H54 (cell line): Measurements from ENCODE around the gene CABP2.
A peak's percentile ranks its signal among the peaks of the same experiment; 100 is the strongest.
"Not testable (repeated sequence)": the region's sequence is repeated elsewhere in the genome, so short reads cannot be mapped to it uniquely, and the experiment has no call there.

ENCODE experiments used
- DNase-seq: peaks from one replicate; pipeline ENCODE4 v3.0.0; 2011; ENCODE audit warnings: low spot score, mixed read lengths; ENCODE audit not compliant: insufficient read length
- FAIRE-seq: peaks from 3 replicates; lab custom pipeline; 2011; peaks lifted over from hg19 to GRCh38; lab: Jason Lieb, UNC
- POLR2A ChIP-seq: IDR thresholded peaks from 2 replicates; pipeline ENCODE4 v1.6.1; 2011; ENCODE audit warnings: low read depth, mild to moderate bottlenecking, low read length

Gene CABP2

DNA sequence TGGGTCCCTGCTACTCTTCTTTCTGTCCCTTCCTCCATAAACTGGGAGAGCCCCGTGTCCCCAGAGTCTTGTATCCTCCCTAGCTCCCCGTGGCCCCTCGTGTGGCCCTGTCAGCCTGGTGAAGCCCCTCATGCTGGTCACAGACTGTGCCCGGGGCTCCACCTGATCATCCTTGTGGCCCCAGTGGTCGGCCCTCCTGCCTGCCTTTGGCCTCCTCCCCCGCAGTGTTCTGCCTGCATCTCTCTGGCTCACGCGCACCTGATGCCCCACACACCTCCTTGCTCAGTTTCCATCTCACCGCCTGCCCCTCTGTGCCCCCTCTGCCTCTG is 1.2 kb upstream of the CABP2 start:
- DNase-seq = no peak
- no peak for FAIRE-seq
- TF ChIP-seq POLR2A = no peak

DNA sequence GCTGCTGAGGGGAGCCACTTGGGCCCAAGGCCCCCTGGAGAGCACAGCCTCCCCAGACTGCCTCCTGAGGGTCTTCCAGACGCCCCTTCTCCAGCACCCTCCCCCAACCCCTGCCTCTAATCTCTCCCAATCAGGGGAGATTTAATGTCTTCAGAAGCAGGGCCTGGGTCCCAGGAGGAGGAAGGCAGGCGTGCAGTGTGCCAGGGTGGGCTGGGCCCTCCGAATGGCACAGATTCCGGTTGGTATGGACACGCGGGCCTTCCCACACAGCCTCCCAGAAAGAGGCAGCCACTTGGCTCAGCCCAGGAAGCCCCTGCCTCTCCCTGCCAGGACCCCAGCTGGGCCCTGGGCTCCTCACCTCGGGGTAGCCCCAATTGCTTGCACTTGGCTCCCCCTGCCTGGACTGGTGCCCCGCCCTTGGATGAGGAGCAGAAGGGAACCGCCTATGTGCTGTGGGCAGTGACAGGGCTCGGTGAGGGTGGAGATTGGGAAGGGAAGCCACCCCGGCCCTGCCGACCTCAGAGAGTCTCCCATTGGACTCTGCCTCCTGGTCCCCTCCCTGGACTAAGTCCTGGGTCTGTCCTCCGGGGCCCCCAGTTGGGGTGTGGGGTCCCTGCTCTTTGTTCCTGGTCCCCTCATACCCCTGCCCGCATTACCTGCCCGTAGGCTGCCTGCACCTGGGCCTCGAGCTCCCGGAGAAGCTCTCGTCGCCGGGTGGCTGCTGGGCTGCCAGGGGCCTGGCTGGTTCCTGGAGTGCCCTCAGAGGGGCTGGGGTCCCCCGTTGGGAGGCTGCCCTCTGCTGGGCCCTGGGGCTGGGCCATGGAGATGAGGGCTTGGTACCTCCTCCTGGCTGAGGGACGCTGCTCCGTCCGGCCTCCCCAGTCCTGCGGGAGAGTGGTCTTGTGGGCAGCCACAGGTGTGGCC is 572 bp upstream of the CABP2 start:
- FAIRE-seq (no peak), DNase-seq (no peak)
- TF ChIP-seq POLR2A = no peak

DNA sequence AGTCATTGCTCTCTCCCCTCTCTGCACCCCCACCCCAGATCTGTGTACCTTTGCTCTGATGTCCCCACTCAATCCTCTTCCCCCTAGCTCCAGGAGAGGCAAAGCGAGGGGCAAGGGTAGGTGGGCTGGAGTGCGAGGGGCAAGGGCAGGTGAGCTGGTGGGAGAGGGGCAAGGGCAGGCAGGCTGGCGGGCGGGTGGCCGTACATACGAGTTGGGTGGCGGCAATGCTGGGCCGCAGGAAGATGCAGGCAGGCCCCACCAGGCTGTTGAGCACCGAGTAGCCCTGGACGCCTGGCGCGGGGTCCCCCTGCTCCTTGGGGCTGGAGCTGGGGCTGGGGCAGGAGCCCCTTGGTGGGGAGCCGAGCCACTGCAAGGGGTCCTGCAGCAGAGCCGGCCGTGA is 908 bp downstream of the CABP2 start:
- DNase-seq (no peak), FAIRE-seq (no peak)
- TF ChIP-seq POLR2A = no peak

DNA sequence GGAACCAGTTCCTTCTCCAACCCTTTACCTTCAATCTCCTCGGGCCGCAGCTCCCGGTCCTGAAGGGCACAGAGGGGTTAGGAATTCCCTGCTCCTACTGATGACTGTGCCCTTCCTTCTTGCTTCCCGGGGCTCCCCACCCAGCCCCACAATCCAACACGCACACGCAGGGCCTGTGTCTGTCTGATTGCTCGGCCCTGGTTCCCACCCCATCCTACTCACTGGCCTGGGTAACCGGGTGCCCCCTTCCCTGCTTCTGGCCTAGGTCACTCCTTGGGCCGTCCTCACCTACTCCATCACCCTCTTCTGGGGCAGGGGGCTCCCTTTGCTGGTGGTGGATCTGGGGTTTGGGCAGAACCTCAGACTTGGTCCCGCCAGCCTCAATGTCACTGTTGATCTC is 1.3 kb downstream of the CABP2 start:
- FAIRE-seq (no peak), DNase-seq (no peak)
- no peak for TF ChIP-seq POLR2A

DNA sequence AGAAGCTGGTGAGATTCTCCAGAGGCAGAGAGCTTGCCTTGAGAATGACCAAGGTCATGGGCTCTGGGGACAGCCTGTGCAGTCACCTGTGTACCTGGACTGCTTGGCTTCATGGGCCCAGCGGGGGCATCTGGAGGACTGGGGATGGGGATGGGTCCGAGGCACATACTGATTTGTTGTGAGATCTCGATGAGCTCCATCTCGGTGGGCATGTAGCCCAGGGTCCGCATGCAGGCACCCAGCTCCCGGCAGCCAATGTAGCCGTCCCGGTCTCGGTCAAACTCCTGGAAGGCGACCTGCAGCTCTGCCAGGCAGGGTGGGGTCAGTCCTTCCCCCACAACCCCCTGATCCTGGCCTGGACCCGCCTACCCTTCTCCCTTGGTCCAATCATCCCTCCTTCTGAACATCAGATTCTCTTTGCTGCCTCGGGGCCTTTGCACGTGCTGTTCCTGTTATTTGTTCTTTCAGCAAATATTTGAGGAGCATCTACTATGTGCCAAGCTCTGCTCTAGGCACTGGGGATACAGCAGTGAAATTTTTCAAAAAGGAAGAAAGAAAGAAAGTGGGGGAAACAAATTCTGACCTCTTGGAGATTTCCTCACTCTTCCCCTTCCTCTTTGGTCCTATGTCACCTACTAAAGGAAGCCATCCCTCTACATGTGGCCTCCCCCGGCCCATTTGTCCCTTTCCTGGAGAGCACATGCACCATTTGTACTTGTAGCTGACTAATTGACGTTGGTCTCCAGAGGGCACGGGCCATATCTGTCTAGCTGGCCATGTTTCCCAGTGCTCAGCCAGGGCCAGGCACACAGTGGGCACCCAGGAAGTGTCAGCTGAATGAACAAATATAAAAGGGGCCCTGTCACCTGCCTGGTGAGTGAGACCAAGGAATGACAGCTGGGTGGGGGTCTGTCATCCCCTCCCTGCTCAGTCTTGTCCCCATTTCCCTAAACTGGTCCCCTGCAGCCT is 2.1 kb downstream of the CABP2 start:
- DNase-seq = no peak
- no peak for FAIRE-seq
- no peak for TF ChIP-seq POLR2A

DNA sequence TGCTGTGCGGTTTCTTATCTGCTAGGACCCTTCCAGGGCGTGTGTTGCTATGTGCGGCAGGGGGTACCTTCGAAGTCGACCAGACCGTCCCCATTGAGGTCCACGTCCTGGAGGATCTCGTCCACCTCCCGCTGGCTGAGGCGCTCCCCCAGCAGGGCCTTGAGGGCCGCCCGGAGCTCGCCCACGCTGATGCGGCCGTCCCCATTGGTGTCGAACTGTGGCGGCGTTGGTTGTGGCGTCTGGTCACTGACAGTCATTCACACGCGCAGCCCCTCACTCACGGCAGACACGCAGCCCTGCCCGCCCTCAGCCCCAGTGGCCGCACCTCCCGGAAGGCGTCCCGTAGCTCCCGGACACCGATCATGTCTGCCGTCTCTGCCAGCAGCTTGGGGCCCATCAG is 3.5 kb downstream of the CABP2 start:
- TF ChIP-seq POLR2A = no peak
- DNase-seq = no peak
- FAIRE-seq = no peak

DNA sequence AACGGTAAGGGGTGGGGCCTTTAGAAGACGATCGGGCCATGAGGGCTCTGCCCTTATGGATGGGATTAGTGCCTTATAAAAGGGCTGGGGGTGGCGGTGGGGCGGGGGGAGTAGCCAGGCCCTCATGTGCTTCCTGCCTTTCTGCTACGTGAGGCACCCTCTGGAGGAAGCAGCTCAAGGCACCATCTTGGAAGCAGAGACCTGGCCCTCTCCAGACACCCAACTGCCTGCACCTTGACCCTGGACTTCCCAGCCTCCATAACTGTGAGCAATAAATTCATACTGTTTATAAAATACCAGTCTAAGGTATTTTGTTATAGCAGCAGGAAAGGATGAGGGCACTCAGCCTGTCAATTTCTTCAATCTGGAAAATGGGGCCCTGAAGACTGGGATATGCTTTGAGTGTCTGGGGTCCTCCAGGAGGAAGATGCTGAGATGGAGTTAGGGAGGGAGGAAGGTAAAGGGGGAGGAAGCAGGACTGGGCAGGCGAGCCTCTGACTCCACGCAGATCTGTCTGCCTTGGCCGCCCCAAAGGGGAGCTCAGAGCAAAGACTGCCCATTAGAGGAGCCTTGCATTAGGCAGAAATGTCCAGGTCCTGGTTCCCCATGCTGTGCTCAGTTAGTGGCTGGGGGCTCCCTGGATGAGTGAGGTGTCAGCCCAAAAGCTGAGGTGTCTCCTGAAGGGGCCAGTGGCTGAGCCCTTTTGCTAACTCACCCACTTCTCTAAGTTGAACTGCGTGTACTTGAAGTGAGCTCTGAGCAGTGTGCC is 5.3 kb downstream of the CABP2 start:
- no peak for TF ChIP-seq POLR2A
- FAIRE-seq (no peak), DNase-seq (no peak)

DNA sequence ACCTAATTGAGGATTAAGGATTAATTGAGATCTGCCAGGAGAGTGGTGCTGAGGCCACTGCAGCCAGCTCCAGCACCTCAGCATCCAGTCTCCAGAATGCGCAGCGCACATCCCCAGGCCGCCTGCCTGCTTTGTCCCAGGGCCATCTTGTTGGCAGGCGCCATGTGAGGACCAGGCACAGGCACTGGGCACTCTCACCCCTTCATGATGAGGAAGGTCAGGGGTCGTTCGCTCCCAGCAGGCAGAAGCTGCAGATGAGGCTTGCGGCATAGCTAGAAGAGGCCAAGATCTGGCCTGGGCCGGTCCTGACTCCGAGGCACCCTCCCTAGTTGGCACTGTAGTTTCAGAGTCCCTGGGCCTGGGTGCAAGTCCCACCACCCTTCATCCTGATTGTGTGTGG is 6.4 kb downstream of the CABP2 start:
- DNase-seq = no peak
- FAIRE-seq = no peak
- no peak for TF ChIP-seq POLR2A

DNA sequence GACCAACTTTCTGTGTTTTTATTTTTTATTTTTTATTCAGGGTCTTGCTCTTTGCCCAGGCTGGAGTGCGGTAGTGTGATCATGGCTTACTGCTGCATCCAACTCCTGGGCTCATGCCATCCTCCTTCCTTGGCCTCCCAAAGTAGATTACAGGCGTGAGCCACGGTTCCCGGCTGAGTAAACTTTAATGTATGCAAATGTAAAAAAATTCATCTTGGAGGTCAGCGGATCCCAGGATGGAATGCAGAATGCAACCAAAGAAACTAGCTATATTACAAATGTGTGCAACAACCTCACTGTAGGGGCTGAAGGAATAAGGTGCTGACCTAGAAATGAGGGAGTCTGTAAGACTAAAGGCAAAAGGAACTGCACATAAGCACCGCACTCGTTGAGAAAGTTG is 9.1 kb downstream of the CABP2 start:
- TF ChIP-seq POLR2A = no peak
- FAIRE-seq (no peak), DNase-seq (no peak)

DNA sequence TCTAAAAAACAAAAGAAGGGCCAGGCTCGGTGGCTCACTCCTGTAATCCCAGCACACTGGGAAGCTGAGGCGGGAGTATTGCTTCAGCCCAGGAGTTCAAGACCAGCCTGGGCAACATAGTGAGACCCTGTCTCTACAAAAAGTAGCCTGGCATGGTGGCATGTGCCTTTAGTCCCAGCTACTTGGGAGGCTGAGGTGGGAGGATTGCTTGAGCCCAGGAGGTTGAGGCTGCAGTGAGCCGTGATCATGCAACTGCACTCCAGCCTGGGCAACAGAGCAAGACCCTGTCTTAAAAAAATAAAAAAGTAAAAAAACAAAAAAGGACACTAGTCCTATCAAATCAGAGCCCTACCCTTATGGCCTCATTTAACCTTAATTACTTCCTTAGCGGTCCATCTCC is 11.7 kb downstream of the CABP2 start:
- FAIRE-seq, DNase-seq: not testable (repeated sequence)

DNA sequence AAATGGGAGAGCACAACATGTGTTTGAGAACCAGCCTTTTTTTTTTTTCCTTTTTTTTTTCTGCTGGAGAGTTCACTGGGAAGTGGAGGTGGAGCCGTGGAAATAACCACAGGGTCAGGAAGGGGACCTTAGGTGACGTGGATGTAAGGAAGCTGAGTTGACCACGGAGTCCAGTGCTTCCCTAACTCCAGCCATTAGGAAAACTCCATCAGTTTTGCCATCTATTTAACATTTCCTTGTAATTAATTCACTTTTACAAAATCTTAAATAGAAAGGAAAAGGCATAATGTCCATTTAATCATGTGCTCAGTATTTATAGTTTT is 13.3 kb downstream of the CABP2 start:
- DNase-seq (no peak), FAIRE-seq (no peak)
- no peak for TF ChIP-seq POLR2A

DNA sequence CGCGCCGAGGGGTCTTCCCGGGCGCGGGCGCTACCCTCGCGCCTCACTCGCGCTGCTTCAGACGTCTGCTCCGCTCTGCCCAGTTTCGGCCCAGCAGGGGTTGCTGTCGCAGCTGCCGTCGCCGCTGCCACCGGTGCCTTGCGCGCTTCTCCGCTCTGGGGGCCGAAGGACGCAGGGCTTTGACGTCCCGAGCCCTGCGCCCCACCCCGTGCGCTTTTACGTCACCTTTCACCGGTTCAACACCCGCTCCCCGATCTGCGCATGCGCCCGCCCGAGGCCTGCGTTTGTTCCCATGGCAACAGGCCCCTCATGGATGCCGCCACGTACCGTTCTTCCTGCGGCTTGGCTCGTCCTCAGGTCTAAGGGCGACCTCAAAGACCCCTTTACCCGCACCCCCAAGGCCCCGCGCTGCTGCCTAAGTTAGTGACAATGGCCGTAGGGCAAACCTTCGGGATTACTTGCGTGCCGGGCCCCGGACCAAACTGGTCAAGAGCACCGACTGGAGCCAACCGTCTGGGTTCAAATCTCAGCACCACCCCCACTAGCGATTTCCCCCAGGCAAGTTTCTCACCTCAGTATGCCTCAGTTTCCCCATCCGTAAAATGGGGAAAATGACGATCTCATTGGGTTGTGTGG is 14.6 kb downstream of the CABP2 start:
- DNase-seq = peak; percentile 94
- TF ChIP-seq POLR2A = peak; percentile 73
- FAIRE-seq = no peak

DNA sequence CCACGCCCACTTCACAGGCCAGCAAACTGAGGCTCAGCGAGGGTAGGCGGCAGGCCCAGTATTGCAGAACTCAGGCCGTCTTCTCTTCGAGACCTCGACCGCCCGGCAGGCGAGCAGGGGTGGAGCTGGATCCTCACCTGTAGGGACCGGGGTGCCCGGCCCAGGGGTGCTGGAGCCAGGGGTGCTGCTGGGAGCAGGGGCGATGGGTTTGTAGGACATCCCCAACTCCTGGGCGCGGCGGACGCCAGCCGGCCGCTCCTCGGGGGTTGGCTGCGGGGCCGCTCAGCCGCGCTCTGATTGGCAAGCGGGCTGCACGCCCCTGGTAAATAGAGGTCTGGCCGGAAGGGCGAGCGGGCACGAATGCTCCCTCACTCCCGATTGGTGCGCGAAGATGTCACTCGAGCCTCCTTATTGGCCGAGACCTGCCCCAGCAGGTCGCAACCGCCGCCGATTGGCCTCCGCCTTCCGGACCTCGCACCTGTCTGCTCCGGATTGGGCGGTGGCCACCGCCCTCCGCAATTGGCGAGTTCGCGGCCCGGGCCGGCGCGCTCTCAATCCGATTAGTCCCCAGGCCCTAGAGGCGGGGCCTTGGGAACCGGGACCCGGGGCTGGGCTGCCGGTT is 15.3 kb downstream of the CABP2 start, which contains the start of gene CDK2AP2:
Gene CDK2AP2, minus strand, starts transcription at position 299 of the 622 bp plus-strand sequence. Its CDS starts 80 bp downstream, at position 219.
- FAIRE-seq (no peak), DNase-seq (peak; percentile 98)
- TF ChIP-seq POLR2A = peak; percentile 61; the same call in 1 of the 2 replicates
